HG02938 (cell line): Measurements from ENCODE around the gene CCDC88C.

ENCODE experiments used
- ATAC-seq: cut with Tn5 transposase; IDR thresholded peaks from one replicate; pipeline ENCODE4 v1.9.1; 2021; ENCODE audit warnings: mild to moderate bottlenecking, moderate library complexity; ENCODE audit not compliant: unreplicated experiment

Gene CCDC88C

GRCh38 chr14:91310606-91311283, 106.9 kb downstream of the CCDC88C start:
- no peak for ATAC-seq

- no peak for ATAC-seq
Measured at GRCh38 chr14:91309756-91310280, 107.8 kb downstream of the CCDC88C start.

- ATAC-seq: no peak
Measured at GRCh38 chr14:91308337-91308736, 109.3 kb downstream of the CCDC88C start.

GRCh38 chr14:91307652-91308051, 110.0 kb downstream of the CCDC88C start:
- no peak for ATAC-seq

- ATAC-seq: no peak
Measured at GRCh38 chr14:91307046-91307445, 110.6 kb downstream of the CCDC88C start.

GRCh38 chr14:91306547-91306946, 111.1 kb downstream of the CCDC88C start:
- ATAC-seq: no peak

GRCh38 chr14:91305650-91306431, 111.8 kb downstream of the CCDC88C start:
- ATAC-seq: no peak

GRCh38 chr14:91303924-91304229, 113.7 kb downstream of the CCDC88C start:
- ATAC-seq: no peak

GRCh38 chr14:91303091-91303923, 114.3 kb downstream of the CCDC88C start:
- no peak for ATAC-seq

GRCh38 chr14:91302391-91302790, 115.2 kb downstream of the CCDC88C start:
- ATAC-seq: no peak

GRCh38 chr14:91300957-91301356, 116.7 kb downstream of the CCDC88C start:
- no peak for ATAC-seq

GRCh38 chr14:91300283-91300895, 117.2 kb downstream of the CCDC88C start:
- no peak for ATAC-seq

- ATAC-seq: no peak
Measured at GRCh38 chr14:91299121-91300115, 118.2 kb downstream of the CCDC88C start.

GRCh38 chr14:91298576-91298975, 119.0 kb downstream of the CCDC88C start:
- ATAC-seq: no peak

GRCh38 chr14:91297081-91297711, 120.4 kb downstream of the CCDC88C start:
- ATAC-seq: no peak

GRCh38 chr14:91295851-91296796, 121.5 kb downstream of the CCDC88C start:
- no peak for ATAC-seq

- ATAC-seq: no peak
Measured at GRCh38 chr14:91295276-91295845, 122.3 kb downstream of the CCDC88C start.

- ATAC-seq: no peak
Measured at GRCh38 chr14:91294153-91294552, 123.5 kb downstream of the CCDC88C start.
